Tibial nerve (tissue), 4 donors: ENCODE data around the gene STAMBPL1. TPM values are rescaled to one million over a fixed set of nuclear protein-coding genes. Genes with fewer than 3 reads are reported as not detected.

Experiments used
- DNase-seq, 2 donors: peaks; one replicate each; pipeline ENCODE4 v3.0.0-alpha.2; 2019; ENCODE audit warnings: low spot score in 2 of 2
- H3K27ac ChIP-seq, 4 donors: fragments of 200-600 bp; sonication (generic) in 3 of 4; one replicate each; pipeline ENCODE4 v1.5.1; 2017 to 2019; ENCODE audit warnings: mild to moderate bottlenecking in 1 of 4
- H3K27me3 ChIP-seq, 2 donors: fragments of 200-600 bp; sonication (generic) in 1 of 2; one replicate each; pipeline versions ENCODE4 v1.5.1 to v1.6.0; 2017 to 2019
- H3K36me3 ChIP-seq, 3 donors: fragments of 200-600 bp; sonication (generic); one replicate each; pipeline ENCODE4 v1.5.1; 2018 to 2019
- H3K4me1 ChIP-seq, 4 donors: fragments of 200-600 bp; sonication (generic) in 3 of 4; one replicate each; pipeline ENCODE4 v1.5.1; 2017 to 2019
- H3K4me3 ChIP-seq, 4 donors: fragments of 200-600 bp; sonication (generic) in 3 of 4; one replicate each; pipeline ENCODE4 v1.5.1; 2017 to 2019; ENCODE audit warnings: mild to moderate bottlenecking in 1 of 4, moderate library complexity in 1 of 4
- H3K9me3 ChIP-seq, 4 donors: fragments of 200-600 bp; sonication (generic) in 3 of 4; one replicate each; pipeline ENCODE4 v1.5.1; 2017 to 2019
- EP300 ChIP-seq, 2 donors: sonication (generic); formaldehyde crosslinking; IDR thresholded peaks; one replicate each; pipeline ENCODE4 v1.6.1; 2017; ENCODE audit warnings: antibody characterized with exemption in 2 of 2, mild to moderate bottlenecking in 1 of 2
- POLR2A ChIP-seq, 2 donors: fragments of 450-650 bp; IDR thresholded peaks; one replicate each; pipeline ENCODE4 v1.6.1; 2017; ENCODE audit warnings: antibody characterized with exemption in 2 of 2, mild to moderate bottlenecking in 2 of 2, moderate library complexity in 2 of 2
- WGBS, 2 donors: methylation state at CpG; one replicate each; pipeline ENCODE4 v1.1.5; 2018; 5-methylcytosine and 5-hydroxymethylcytosine counted together
- total RNA-seq, 4 donors: library from RNA; depleted of rRNA; stranded (reverse); fragments of >200 nt; gene quantifications; one replicate each; pipeline ENCODE4 v1.1.0, GENCODE V29; 2016
- TF ChIP-seq, protein P1 (sequence below), 5 experiments: fragments of 200-600 bp in 3 of 5; fragments of 450-650 bp in 2 of 5; sonication (generic) in 3 of 5; IDR thresholded peaks; one replicate each; pipeline ENCODE4 v1.5.1; 2016 to 2019; ENCODE audit warnings: antibody characterized with exemption in 5 of 5, mild to moderate bottlenecking in 3 of 5, moderate library complexity in 2 of 5

The STAMBPL1 gene
- total RNA-seq, 4 donors from 2014 or later, result 14.2 to 34.5 (median 25.5) TPM

DNA sequence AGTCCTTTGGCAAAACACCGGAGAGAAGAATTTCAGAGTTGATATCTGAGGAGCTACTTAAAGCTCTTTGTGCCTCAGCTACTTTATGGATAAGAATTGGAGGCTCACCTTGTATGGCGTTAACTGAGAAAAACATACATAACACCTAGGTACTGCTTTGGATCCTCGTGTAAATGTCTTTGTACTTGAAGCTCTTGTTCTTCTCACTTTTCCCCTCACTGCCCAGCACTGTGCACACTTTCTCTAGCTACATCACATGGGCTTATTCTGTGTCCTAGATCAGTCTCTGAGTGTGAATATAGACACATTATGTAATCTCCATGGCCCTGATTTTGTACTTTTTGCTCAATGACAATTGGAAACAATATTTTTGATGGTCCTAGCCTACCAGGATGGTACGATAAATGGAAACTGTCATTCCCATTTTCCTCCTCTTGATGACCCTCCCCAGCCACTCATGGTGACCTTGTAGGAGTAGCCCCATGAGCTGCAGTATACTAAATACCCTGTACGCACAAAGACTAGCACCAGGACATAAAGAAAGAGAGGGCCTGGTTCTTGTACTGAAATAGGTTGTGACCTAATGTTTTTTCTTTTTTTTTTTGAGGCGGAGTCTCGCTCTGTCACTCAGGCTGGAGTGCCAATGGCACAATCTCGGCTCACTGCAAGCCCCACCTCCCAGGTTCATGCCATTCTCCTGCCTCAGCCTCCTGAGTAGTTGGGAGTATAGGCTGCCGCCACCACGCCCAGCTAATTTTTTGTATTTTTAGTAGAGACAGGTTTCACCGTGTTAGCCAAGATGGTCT lies 22.1 kb downstream of the STAMBPL1 start:
- Histone ChIP-seq H3K27ac (peak overlapping the region in 1 of 4 donors; percentile 22), H3K4me1 (peaks cover 0 to 22% (median 9%) of the 10 kb centered on the region in 4 donors), H3K27me3 (no peaks in the 10 kb centered on the region), H3K9me3 (no peaks in the 10 kb centered on the region), H3K4me3 (no peak overlapping the region), H3K36me3 (peaks cover 0 to 4% (median 0%) of the 10 kb centered on the region in 3 donors)
- 90 to 92% methylated on average over 11 of the region's 11 CpGs for WGBS, 2 donors
- DNase-seq, result no peak
- TF ChIP-seq, protein P1, sequence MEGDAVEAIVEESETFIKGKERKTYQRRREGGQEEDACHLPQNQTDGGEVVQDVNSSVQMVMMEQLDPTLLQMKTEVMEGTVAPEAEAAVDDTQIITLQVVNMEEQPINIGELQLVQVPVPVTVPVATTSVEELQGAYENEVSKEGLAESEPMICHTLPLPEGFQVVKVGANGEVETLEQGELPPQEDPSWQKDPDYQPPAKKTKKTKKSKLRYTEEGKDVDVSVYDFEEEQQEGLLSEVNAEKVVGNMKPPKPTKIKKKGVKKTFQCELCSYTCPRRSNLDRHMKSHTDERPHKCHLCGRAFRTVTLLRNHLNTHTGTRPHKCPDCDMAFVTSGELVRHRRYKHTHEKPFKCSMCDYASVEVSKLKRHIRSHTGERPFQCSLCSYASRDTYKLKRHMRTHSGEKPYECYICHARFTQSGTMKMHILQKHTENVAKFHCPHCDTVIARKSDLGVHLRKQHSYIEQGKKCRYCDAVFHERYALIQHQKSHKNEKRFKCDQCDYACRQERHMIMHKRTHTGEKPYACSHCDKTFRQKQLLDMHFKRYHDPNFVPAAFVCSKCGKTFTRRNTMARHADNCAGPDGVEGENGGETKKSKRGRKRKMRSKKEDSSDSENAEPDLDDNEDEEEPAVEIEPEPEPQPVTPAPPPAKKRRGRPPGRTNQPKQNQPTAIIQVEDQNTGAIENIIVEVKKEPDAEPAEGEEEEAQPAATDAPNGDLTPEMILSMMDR (IDR thresholded peaks at IDR 0.05), result no peak
- TF ChIP-seq POLR2A (IDR thresholded peaks at IDR 0.05) (no peak), EP300 (IDR thresholded peaks at IDR 0.05) (no peak)

DNA sequence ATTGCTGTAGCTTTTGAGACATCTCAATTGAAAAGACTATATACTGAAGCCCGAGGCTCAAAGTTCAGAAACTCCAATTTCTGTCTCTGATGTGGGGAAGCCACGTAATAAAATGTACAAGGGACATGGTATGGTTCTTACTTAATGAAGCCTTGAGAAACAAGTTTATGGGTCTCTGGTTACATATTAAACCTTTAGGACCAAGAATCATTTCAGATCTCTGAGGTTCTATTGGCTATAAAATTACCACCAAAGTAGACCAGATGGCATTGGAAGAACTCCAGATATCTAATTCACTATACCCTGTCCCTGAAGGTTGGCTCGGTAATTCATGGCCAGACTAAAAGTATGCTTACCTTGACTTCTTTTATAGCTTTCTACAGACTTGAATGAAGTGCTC lies 23.7 kb downstream of the STAMBPL1 start:
- WGBS, 2 donors, result 72 to 79% methylated on average over 3 of the region's 3 CpGs
- DNase-seq, result no peak
- no peak overlapping the region for H3K27ac ChIP-seq
- H3K4me1 ChIP-seq, result peaks cover 0 to 15% (median 2%) of the 10 kb centered on the region in 4 donors
- H3K36me3 ChIP-seq, result peaks cover 0 to 4% (median 0%) of the 10 kb centered on the region in 3 donors
- no peak overlapping the region for H3K4me3 ChIP-seq
- no peak for TF ChIP-seq POLR2A (IDR thresholded peaks at IDR 0.05)
- no peak for TF ChIP-seq EP300 (IDR thresholded peaks at IDR 0.05)
- TF ChIP-seq, protein P1 (IDR thresholded peaks at IDR 0.05), result no peak
- no peaks in the 10 kb centered on the region for H3K27me3 ChIP-seq
- no peaks in the 10 kb centered on the region for H3K9me3 ChIP-seq

DNA sequence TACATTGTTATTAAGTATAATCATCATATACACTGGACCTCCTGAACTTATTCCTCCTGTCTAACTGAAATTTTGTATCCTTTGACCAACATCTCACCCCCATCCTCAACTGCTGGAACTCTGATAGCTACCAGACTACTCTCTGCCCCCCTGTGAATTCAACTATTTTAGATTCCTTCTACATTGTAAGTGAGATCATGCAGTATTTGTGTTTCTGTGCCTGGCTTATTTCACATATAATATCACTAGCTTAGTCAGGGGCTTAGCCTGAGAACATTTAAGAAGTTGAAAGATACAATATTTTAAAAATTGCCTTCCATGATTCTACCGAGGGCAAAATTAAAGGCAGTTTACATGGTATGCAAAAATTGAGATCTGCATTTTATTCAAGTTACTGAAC lies 26.9 kb downstream of the STAMBPL1 start:
- H3K36me3 ChIP-seq, result peaks cover 0 to 4% (median 0%) of the 10 kb centered on the region in 3 donors
- whole genome bisulfite sequencing, 2 donors, result 73 to 76% methylated on average over 1 of the region's 1 CpG
- no peaks in the 10 kb centered on the region for H3K4me1 ChIP-seq
- H3K4me3 ChIP-seq, result no peak overlapping the region
- no peak for DNase-seq
- TF ChIP-seq EP300 (IDR thresholded peaks at IDR 0.05), result no peak
- no peak for TF ChIP-seq POLR2A (IDR thresholded peaks at IDR 0.05)
- TF ChIP-seq, protein P1 (IDR thresholded peaks at IDR 0.05), result no peak
- H3K27ac ChIP-seq, result no peak overlapping the region
- no peaks in the 10 kb centered on the region for H3K27me3 ChIP-seq
- no peaks in the 10 kb centered on the region for H3K9me3 ChIP-seq

DNA sequence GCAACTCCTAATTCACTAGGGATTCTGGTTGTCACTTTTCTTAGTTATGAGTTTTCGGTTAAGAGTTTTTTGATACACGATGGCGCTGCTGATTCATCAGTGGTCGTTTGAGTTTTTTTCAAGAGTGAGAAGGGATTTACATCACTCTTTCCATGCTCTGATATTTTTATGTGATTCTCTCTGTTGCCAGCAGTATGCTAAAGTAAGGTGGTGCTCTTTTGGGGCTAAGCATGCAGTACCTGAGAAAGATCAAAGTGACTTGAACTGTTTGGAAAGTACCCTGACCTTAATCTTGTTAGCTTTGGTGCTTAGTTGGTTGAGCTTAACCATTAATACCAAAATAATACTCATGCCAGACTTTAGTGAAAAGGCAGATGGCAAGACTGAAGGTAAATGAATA lies 28.1 kb downstream of the STAMBPL1 start:
- Histone ChIP-seq H3K4me3 (no peak overlapping the region), H3K36me3 (peaks cover 0 to 4% (median 0%) of the 10 kb centered on the region in 3 donors), H3K27ac (no peak overlapping the region), H3K4me1 (no peaks in the 10 kb centered on the region), H3K9me3 (no peaks in the 10 kb centered on the region), H3K27me3 (no peaks in the 10 kb centered on the region)
- 83 to 84% methylated on average over 4 of the region's 4 CpGs for whole genome bisulfite sequencing, 2 donors
- no peak for DNase-seq
- TF ChIP-seq EP300 (IDR thresholded peaks at IDR 0.05), result no peak
- TF ChIP-seq POLR2A (IDR thresholded peaks at IDR 0.05), result no peak
- TF ChIP-seq, protein P1 (IDR thresholded peaks at IDR 0.05), result no peak

DNA sequence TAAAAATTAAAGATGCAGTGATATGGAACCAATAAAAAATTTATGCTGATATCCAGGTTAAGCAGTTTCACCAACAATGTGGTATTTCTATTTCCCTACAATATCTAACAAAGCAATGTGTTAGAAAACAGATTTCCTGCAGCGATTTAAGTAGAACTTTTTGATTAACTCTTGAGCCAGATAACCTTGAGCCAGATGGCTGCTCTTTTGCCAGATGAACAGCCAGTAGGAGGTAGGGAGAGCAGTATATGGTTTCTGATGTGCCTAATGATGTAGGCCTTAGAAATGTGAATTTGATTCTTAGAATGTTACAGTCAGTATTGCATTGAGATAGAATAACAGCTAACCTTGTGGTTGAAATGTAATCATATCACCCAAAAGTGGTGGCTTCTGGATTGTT lies 31.1 kb downstream of the STAMBPL1 start:
- TF ChIP-seq EP300 (IDR thresholded peaks at IDR 0.05), result no peak
- TF ChIP-seq POLR2A (IDR thresholded peaks at IDR 0.05), result no peak
- TF ChIP-seq, protein P1 (IDR thresholded peaks at IDR 0.05), result no peak
- Histone ChIP-seq H3K36me3 (no peaks in the 10 kb centered on the region), H3K27me3 (no peaks in the 10 kb centered on the region), H3K9me3 (no peaks in the 10 kb centered on the region), H3K4me1 (peaks cover 0 to 4% (median 0%) of the 10 kb centered on the region in 4 donors), H3K4me3 (no peak overlapping the region), H3K27ac (no peak overlapping the region)
- WGBS, 2 donors, result 92 to 94% methylated on average over 1 of the region's 1 CpG
- DNase-seq, result no peak
